HUES64 (cell line): Measurements from ENCODE around the gene EIF4E1B.

ENCODE experiments used
- H3K27ac ChIP-seq: 2 replicates; pipeline ENCODE4 v1.7.0; 2013; ENCODE audit warnings: low read depth, low read length, inconsistent platforms
- H3K27me3 ChIP-seq: 2 replicates; pipeline ENCODE4 v1.6.1; 2013; ENCODE audit warnings: mild to moderate bottlenecking, low read length; ENCODE audit not compliant: insufficient read depth
- H3K36me3 ChIP-seq: 2 replicates; pipeline ENCODE4 v1.6.1; 2013; ENCODE audit warnings: mild to moderate bottlenecking, low read length; ENCODE audit not compliant: insufficient read depth
- H3K4me1 ChIP-seq: 2 replicates; pipeline ENCODE4 v1.6.1; 2013; ENCODE audit warnings: mild to moderate bottlenecking, low read length, moderate library complexity; ENCODE audit not compliant: insufficient read depth
- H3K4me3 ChIP-seq: 2 replicates; pipeline ENCODE4 v1.5.1; 2013; ENCODE audit warnings: mild to moderate bottlenecking, low read length, moderate library complexity
- H3K9ac ChIP-seq: 2 replicates; pipeline ENCODE4 v1.6.1; 2013; ENCODE audit warnings: mild to moderate bottlenecking, low read depth, low read length
- H3K9me3 ChIP-seq: 2 replicates; pipeline ENCODE4 v1.6.1; 2013; ENCODE audit warnings: low read depth, low read length; ENCODE audit not compliant: insufficient read depth
- WGBS: fragments of 150-250, 120-280 bp; methylation state at CpG from one replicate; pipeline ENCODE4 v1.1.7; 2013; ENCODE audit warnings: missing lambda C conversion rate; 5-methylcytosine and 5-hydroxymethylcytosine counted together

The EIF4E1B gene

DNA sequence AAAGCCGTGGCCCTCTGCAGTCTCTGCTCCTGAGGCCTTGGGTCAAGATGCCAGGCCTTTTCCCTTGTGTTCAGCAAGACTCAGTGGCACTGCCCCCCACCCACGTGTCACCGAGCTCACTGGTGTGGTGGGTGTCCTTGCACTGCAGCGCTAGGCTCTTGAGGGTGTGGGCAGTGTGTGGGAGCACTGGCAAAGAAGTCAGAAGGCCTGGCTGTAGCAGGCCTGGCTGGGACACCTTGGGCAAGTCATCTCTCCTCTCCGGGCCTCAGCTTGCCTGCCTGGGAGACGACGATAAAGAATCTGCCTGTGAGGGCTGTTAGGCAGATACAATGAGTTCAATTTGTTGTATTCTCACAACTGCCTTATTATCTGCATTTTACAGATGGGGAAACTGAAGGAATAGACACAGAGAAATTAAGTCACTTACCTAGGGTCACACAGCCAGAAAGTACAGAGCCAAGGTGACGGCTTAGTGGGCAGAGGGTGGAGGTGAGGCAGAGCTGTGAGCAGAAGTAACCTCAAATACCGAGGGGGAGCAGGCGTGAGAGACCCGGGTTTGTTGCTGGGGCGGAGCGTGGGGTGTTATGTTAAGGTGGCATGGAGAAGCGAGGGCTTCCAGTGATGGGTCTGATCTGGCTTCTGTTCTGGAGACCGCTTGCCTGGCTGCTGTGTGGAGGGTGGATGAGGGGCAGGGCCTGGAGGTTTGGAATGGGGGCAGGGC is 18.2 kb downstream of the EIF4E1B start:
- WGBS = 84% methylated on average over 15 of the region's 15 CpGs
- Histone ChIP-seq H3K4me1 (peaks cover 8% of the 10 kb centered on the region; the same call in 1 of the 2 replicates), H3K4me3 (peak overlapping the region; percentile 81), H3K36me3 (peaks cover 11% of the 10 kb centered on the region), H3K27ac (no peak overlapping the region), H3K9ac (peak overlapping the region; percentile 78; the same call in 1 of the 2 replicates), H3K27me3 (no peaks in the 10 kb centered on the region), H3K9me3 (no peaks in the 10 kb centered on the region)

DNA sequence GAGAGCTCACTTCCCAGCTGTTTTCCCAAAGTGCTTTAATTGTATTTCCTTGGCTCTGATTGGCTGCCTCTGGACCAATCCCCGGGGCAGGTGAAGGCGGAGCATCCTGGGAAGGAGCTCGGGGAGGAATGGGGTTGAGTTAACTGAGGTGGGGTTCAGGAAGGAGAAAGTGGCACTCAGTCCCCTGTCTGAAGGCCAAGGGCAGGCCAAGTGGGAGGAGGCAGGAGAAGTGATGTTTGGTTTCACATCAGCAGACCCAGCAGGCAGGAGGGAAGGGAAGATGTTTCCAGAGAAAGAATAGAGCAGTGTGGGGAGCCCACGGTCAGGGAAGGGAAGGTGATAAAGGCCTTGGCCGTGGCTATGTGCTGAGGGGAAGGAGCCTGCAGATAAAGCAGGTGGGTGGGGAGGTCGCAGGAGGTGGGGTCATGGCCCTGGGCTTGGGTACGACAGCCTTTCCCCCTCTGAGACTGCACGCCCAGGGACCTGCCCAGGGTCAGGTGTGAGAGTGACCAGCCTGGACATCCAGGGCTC is 19.9 kb downstream of the EIF4E1B start:
- no peak overlapping the region for H3K4me3 ChIP-seq
- no peaks in the 10 kb centered on the region for H3K9me3 ChIP-seq
- H3K9ac ChIP-seq = no peak overlapping the region
- H3K36me3 ChIP-seq = peaks cover 12% of the 10 kb centered on the region
- no peak overlapping the region for H3K27ac ChIP-seq
- no peaks in the 10 kb centered on the region for H3K27me3 ChIP-seq
- WGBS = 79% methylated on average over 8 of the region's 8 CpGs
- H3K4me1 ChIP-seq = peaks cover 2% of the 10 kb centered on the region; the same call in 1 of the 2 replicates

DNA sequence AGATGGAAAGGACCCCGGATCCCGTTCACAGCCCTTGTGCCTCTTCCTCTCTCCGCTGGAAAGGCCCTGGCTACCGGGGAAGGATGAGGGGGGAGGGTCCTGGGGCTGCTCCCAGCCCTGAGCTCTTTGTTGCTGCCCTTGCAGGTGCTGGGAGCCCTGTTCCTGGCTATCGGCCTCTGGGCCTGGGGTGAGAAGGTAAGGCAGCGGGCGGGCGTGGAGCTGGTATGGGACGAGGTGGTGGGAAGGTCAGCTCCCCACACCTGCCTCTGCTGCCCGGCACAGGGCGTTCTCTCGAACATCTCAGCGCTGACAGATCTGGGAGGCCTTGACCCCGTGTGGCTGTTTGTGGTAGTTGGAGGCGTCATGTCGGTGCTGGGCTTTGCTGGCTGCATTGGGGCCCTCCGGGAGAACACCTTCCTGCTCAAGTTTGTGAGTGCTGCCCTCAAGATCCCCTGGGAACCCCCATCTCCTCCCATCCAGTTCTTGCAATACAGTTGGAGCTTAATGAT is 21.1 kb downstream of the EIF4E1B start:
- no peaks in the 10 kb centered on the region for H3K27me3 ChIP-seq
- H3K36me3 ChIP-seq = peaks cover 15% of the 10 kb centered on the region
- H3K9ac ChIP-seq = no peak overlapping the region
- H3K4me1 ChIP-seq = peaks cover 2% of the 10 kb centered on the region; the same call in 1 of the 2 replicates
- H3K4me3 ChIP-seq = no peak overlapping the region
- no peaks in the 10 kb centered on the region for H3K9me3 ChIP-seq
- no peak overlapping the region for H3K27ac ChIP-seq
- 94% methylated on average over 17 of the region's 17 CpGs for WGBS

DNA sequence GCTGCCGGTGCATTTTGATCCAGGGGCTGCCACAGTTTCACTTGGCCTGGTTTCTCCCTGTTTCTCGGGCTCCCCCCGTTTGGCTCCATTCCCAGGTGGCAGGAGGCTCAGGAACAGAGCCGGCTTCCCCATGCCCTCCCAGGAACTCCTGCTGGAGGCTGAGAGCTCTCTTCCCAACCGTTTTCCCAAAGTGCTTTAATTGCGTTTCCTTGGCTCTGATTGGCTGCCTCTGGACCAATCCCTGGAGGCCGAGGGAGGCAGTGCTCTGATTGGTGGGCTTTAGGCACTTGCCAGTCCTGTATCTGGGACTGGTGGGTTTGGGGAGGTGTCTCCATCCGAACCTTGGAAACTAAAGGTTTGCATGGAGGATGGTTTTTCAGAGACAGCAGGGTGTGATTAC is 21.7 kb downstream of the EIF4E1B start:
- H3K4me1 ChIP-seq = peaks cover 2% of the 10 kb centered on the region; the same call in 1 of the 2 replicates
- no peaks in the 10 kb centered on the region for H3K9me3 ChIP-seq
- peaks cover 21% of the 10 kb centered on the region for H3K36me3 ChIP-seq
- H3K27ac ChIP-seq = no peak overlapping the region
- 85% methylated on average over 8 of the region's 8 CpGs for WGBS
- H3K27me3 ChIP-seq = no peaks in the 10 kb centered on the region
- no peak overlapping the region for H3K9ac ChIP-seq
- H3K4me3 ChIP-seq = no peak overlapping the region

DNA sequence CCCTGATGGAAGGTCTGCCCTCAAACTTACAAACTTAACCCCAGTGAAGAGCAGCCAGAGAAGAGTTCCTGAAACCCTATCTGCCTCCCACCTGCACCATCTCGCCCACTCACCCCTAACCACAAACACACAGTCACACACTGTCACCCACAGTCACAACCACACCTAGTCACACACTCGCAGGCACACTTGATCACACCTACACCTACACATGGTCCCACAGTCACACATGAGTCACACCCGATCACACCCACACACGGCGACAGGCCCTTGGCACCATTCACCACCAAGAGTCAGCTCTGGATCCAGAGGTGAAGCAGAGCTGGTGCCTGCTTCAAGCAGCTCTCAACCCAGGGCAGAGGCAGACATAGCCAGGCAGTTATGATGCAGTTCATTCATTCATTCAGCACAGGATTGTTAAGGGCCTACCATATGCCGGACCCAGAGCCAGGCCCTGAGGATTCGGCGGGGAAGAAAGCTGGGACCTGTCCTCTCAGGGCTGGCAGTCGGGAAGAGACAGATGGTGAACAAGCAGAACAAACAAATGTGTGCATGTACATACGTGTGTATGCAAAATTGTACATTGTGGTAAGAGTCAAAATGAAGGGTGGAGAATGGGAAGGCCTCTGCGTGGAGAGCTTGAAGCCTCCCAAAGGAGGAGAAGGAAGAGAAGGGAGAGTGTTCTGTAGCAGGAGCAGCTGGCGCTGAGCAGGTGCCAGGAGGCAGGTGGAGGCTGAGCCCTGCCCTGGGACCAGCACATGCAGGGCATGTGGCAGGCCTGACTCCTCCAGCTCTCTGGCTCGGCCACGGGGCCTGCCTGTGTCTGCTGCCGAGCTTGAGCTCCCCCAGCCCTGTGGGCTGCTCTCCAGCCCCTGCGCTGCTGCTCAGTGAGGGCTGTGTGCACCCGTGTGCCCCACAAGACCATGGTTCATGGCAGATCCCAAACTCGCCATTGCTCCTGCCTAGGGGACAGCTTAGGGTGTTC is 23.2 kb downstream of the EIF4E1B start:
- H3K36me3 ChIP-seq = peaks cover 21% of the 10 kb centered on the region
- no peak overlapping the region for H3K27ac ChIP-seq
- H3K4me1 ChIP-seq = no peaks in the 10 kb centered on the region
- 93% methylated on average over 18 of the region's 18 CpGs for WGBS
- no peaks in the 10 kb centered on the region for H3K27me3 ChIP-seq
- H3K9me3 ChIP-seq = no peaks in the 10 kb centered on the region
- H3K9ac ChIP-seq = no peak overlapping the region
- no peak overlapping the region for H3K4me3 ChIP-seq

DNA sequence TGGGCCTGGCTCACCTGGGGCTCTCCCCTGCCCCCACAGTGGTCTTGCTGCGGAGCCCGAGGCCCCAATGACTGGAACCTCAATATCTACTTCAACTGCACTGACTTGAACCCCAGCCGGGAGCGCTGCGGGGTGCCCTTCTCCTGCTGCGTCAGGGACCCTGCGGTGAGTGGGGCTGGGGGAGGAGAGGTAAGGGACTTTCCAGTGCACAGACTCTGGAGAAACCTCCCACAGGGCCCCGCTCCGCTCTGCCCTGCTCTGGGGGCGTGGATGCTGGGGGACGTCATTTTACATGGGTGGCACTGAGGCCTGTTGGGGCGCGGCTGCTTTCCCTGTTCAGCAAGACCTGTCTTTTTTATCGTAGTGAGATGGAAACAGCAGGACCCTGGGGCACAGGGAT is 24.4 kb downstream of the EIF4E1B start:
- H3K36me3 ChIP-seq = peaks cover 21% of the 10 kb centered on the region

DNA sequence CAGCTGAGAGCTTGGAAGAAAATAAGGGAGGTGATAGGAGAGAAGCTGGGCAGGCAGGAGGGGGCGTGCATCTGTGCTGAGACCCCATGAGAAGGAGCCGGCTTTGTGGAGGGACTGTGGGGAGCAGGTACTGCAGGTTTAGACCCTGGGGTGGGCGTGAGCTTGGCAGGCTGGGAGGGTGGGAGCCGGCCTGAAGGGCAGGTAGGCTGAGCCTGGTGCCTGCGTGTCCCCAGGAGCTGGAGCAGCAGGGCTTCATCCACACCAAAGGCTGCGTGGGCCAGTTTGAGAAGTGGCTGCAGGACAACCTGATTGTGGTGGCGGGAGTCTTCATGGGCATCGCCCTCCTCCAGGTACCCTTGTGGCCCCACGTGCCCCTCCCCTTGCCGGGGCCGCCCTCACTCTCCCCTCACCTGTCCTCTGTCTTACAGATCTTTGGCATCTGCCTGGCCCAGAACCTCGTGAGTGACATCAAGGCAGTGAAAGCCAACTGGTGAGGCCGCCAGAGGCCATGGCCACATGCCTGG is 26.1 kb downstream of the EIF4E1B start:
- Histone ChIP-seq H3K36me3 (peaks cover 21% of the 10 kb centered on the region), H3K9me3 (no peaks in the 10 kb centered on the region), H3K27me3 (no peaks in the 10 kb centered on the region), H3K9ac (no peak overlapping the region), H3K27ac (no peak overlapping the region), H3K4me3 (no peak overlapping the region), H3K4me1 (no peaks in the 10 kb centered on the region)
- 91% methylated on average over 13 of the region's 13 CpGs for WGBS

More for the DNA sequence above, 24.4 kb downstream of the EIF4E1B start:
- Histone ChIP-seq H3K27me3 (no peaks in the 10 kb centered on the region), H3K4me1 (no peaks in the 10 kb centered on the region), H3K27ac (no peak overlapping the region), H3K9ac (no peak overlapping the region), H3K9me3 (no peaks in the 10 kb centered on the region), H3K4me3 (no peak overlapping the region)
- 88% methylated on average over 14 of the region's 14 CpGs for WGBS

DNA sequence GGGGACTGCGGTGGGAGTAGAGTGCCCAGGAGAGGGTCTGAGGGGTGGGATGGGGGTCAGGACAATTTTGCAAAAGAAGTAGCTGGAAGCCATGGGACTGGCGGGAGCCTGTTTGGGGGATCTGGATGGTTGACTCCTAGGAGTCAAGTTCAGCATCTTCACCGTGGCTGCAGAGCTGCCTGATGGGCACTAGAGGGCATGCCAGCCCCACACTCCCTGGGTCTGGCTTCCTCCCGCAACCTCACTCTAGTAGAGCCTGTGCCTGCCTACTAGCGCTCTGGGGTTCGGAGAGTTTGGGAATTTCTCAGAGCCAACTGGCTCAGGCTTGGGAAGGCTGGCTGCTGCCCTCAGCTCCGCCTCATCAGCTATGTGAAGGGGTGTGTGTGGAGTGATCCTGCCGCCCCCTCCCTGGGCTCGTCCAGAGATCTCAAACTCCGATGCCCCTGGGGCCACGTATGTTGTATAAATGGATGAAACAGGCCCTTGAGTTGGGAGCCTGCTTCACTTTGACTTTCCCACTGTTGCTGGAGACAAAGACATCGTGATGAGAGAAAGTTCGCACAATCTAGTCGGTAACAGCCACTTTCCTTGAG is 27.6 kb downstream of the EIF4E1B start:
- no peaks in the 10 kb centered on the region for H3K27me3 ChIP-seq
- no peak overlapping the region for H3K4me3 ChIP-seq
- no peak overlapping the region for H3K9ac ChIP-seq
- 66% methylated on average over 14 of the region's 14 CpGs for WGBS
- H3K4me1 ChIP-seq = no peaks in the 10 kb centered on the region
- peaks cover 15% of the 10 kb centered on the region for H3K36me3 ChIP-seq
- no peaks in the 10 kb centered on the region for H3K9me3 ChIP-seq
- H3K27ac ChIP-seq = no peak overlapping the region

DNA sequence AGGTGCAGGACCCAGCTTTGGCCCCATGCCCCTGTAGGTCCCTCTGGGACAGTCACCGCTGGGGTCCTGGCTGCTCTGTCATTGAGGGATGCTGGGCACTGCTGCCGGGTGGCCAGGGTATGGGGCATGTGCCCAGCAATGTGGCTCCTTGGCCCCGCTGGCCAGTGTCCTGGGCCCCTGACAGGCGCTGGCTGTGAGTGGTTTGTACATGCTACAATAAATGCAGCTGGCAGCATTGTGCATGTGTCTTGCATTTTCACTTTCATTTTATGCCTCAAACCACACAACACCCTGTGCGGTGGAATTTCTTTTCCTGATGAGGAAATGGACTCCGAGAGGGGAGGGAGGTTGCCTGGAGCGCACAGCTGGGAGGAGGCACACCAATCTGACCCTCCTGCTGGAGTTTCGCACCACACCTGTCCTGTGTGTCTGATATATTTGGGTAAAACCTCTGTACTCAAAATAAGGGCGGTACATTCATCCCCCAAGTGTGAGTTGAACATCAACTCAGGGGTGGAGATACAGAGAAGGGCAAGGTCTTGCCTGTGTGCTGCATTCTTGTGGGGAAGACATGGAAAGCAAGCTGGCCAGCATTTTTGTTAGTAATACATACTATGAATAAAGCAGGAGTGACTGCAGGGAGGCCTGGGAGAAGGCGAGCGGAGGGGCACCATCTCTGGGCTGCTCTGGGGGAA is 28.5 kb downstream of the EIF4E1B start:
- no peak overlapping the region for H3K9ac ChIP-seq
- H3K27me3 ChIP-seq = no peaks in the 10 kb centered on the region
- H3K27ac ChIP-seq = no peak overlapping the region
- H3K4me1 ChIP-seq = no peaks in the 10 kb centered on the region
- H3K36me3 ChIP-seq = peaks cover 9% of the 10 kb centered on the region; the same call in 1 of the 2 replicates
- WGBS = 87% methylated on average over 11 of the region's 11 CpGs
- no peaks in the 10 kb centered on the region for H3K9me3 ChIP-seq
- no peak overlapping the region for H3K4me3 ChIP-seq

DNA sequence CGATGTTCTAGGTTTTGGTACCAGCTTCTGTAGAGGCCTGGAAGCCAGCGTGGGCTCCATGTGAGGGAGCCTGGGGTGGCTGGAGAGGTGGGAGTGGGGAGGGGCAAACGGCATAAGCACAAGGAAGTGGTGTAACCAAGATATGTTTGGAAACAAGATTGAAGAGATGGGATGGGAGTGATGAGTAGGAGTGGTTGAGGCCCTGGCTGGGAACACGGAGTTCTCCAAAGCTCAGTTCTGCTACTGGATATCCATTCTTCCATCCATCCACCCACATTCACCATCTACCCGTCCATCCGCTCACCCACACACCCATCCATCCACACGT is 29.0 kb downstream of the EIF4E1B start:
- WGBS = 81% methylated on average over 7 of the region's 7 CpGs
- Histone ChIP-seq H3K27ac (no peak overlapping the region), H3K9me3 (no peaks in the 10 kb centered on the region), H3K36me3 (peaks cover 9% of the 10 kb centered on the region; the same call in 1 of the 2 replicates), H3K4me1 (peaks cover 3% of the 10 kb centered on the region; the same call in 1 of the 2 replicates), H3K4me3 (no peak overlapping the region), H3K9ac (no peak overlapping the region), H3K27me3 (no peaks in the 10 kb centered on the region)
